GM12878 (cell line): Measurements from ENCODE around the gene TFCP2.

Experiments used
- BRCA1 ChIP-seq: IDR thresholded peaks from 2 replicates; pipeline ENCODE4 v1.6.1; 2011; ENCODE audit warnings: low read depth, low read length, improper control_type of control experiment
- POLR2A ChIP-seq: IDR thresholded peaks from 2 replicates; pipeline ENCODE4 v1.6.1; 2011; ENCODE audit warnings: low read depth, mild to moderate bottlenecking, low read length
- POLR2AphosphoS5 ChIP-seq: IDR thresholded peaks from 2 replicates; pipeline ENCODE4 v1.6.1; 2011; ENCODE audit warnings: mild to moderate bottlenecking, low read length, inconsistent platforms
- USF2 ChIP-seq: IDR thresholded peaks from 2 replicates; pipeline ENCODE4 v1.6.1; 2011; ENCODE audit warnings: low read depth, low read length, improper control_type of control experiment, borderline replicate concordance
- ZBED1 ChIP-seq: IDR thresholded peaks from 2 replicates; pipeline ENCODE4 v1.6.1; 2016; ENCODE audit warnings: borderline replicate concordance

- TF ChIP-seq USF2, result no peak
- TF ChIP-seq POLR2AphosphoS5, result no peak
- TF ChIP-seq BRCA1, result no peak
- no peak for TF ChIP-seq ZBED1
- no peak for TF ChIP-seq POLR2A
These were observed 23.6 kb upstream of the TFCP2 start for GRCh38 chr12:51196547-51196946.
